Liver (tissue), 9 donors: ENCODE results near the gene IGSF3. TPM values are rescaled to one million over a fixed set of nuclear protein-coding genes. Genes with fewer than 3 reads are reported as not detected.

Source experiments
- DNase-seq: peaks from one replicate; pipeline ENCODE4 v3.0.0-alpha.2; 2017; ENCODE audit warnings: low spot score
- H3K27ac ChIP-seq, 2 donors: one replicate each; pipeline ENCODE4 v1.7.0; 2013; ENCODE audit warnings: inconsistent platforms in 2 of 2, low read length in 2 of 2, control low read depth in 1 of 2, low read depth in 1 of 2, mild to moderate bottlenecking in 1 of 2
- H3K27me3 ChIP-seq, 4 donors: one replicate each; pipeline versions ENCODE4 v1.6.1 to v1.7.0; 2013; ENCODE audit warnings: low read length in 3 of 4, inconsistent platforms in 1 of 4, mild to moderate bottlenecking in 1 of 4, moderate library complexity in 1 of 4; ENCODE audit not compliant: control insufficient read depth in 4 of 4, insufficient read depth in 4 of 4
- H3K36me3 ChIP-seq, 4 donors: one replicate each; pipeline versions ENCODE4 v1.6.1 to v1.7.0; 2013; ENCODE audit warnings: low read length in 3 of 4, mild to moderate bottlenecking in 3 of 4, low read depth in 1 of 4, moderate library complexity in 1 of 4; ENCODE audit not compliant: control insufficient read depth in 4 of 4, insufficient read depth in 3 of 4
- H3K4me1 ChIP-seq, 4 donors: one replicate each; pipeline versions ENCODE4 v1.6.1 to v1.7.0; 2013; ENCODE audit warnings: low read length in 3 of 4, mild to moderate bottlenecking in 3 of 4, moderate library complexity in 1 of 4; ENCODE audit not compliant: control insufficient read depth in 4 of 4, insufficient read depth in 4 of 4
- H3K4me3 ChIP-seq, 3 donors: one replicate each; pipeline versions ENCODE4 v1.6.1 to v1.7.0; 2013; ENCODE audit warnings: low read length in 3 of 3, control low read depth in 1 of 3, low read depth in 1 of 3, mild to moderate bottlenecking in 1 of 3
- H3K9ac ChIP-seq, 2 donors: one replicate each; pipeline ENCODE4 v1.7.0; 2013; ENCODE audit warnings: low read length in 2 of 2, mild to moderate bottlenecking in 2 of 2, moderate library complexity in 2 of 2, control low read depth in 1 of 2, low read depth in 1 of 2
- H3K9me3 ChIP-seq, 4 donors: one replicate each; pipeline versions ENCODE4 v1.6.1 to v1.7.0; 2013; ENCODE audit warnings: low read length in 3 of 4; ENCODE audit not compliant: control insufficient read depth in 4 of 4
- EGR1 ChIP-seq, 2 donors: IDR thresholded peaks; 2 replicates each; pipeline ENCODE4 v1.6.1; 2016 to 2018; ENCODE audit warnings: antibody characterized with exemption in 2 of 2, low read depth in 2 of 2
- FOXA1 ChIP-seq: IDR thresholded peaks from 2 replicates; pipeline ENCODE4 v1.6.1; 2016; ENCODE audit warnings: antibody characterized with exemption
- FOXA2 ChIP-seq: IDR thresholded peaks from 2 replicates; pipeline ENCODE4 v1.6.1; 2016; ENCODE audit warnings: antibody characterized with exemption
- GABPA ChIP-seq, 2 donors: IDR thresholded peaks in 1 of 2; conservative IDR thresholded peaks in 1 of 2; 2 replicates each; pipeline ENCODE4 v1.6.1; 2016; ENCODE audit warnings: antibody characterized with exemption in 2 of 2, mild to moderate bottlenecking in 1 of 2, moderate library complexity in 1 of 2
- HNF4A ChIP-seq, 2 donors: conservative IDR thresholded peaks; 2 replicates each; pipeline ENCODE4 v1.6.1; 2016; ENCODE audit warnings: antibody characterized with exemption in 2 of 2, mild to moderate bottlenecking in 2 of 2
- HNF4G ChIP-seq: IDR thresholded peaks from 2 replicates; pipeline ENCODE4 v1.6.1; 2016; ENCODE audit warnings: antibody characterized with exemption
- JUND ChIP-seq, 2 donors: IDR thresholded peaks; 2 replicates each; pipeline ENCODE4 v1.6.1; 2016; ENCODE audit warnings: antibody characterized with exemption in 2 of 2
- NR2F2 ChIP-seq: IDR thresholded peaks from 2 replicates; pipeline ENCODE4 v1.6.1; 2016; ENCODE audit warnings: antibody characterized with exemption
- RAD21 ChIP-seq, 2 donors: IDR thresholded peaks; 2 replicates each; pipeline ENCODE4 v1.6.1; 2016; ENCODE audit warnings: antibody characterized with exemption in 2 of 2, mild to moderate bottlenecking in 2 of 2
- RXRA ChIP-seq, 2 donors: IDR thresholded peaks; 2 replicates each; pipeline ENCODE4 v1.6.1; 2017 to 2018; ENCODE audit warnings: antibody characterized with exemption in 2 of 2, mild to moderate bottlenecking in 1 of 2
- SP1 ChIP-seq: IDR thresholded peaks from 2 replicates; pipeline ENCODE4 v1.6.1; 2018; ENCODE audit warnings: antibody characterized with exemption, mild to moderate bottlenecking
- TAF1 ChIP-seq: conservative IDR thresholded peaks from 2 replicates; pipeline ENCODE4 v1.6.1; 2016; ENCODE audit warnings: antibody characterized with exemption, mild to moderate bottlenecking
- YY1 ChIP-seq: IDR thresholded peaks from 2 replicates; pipeline ENCODE4 v1.6.1; 2016; ENCODE audit warnings: antibody characterized with exemption, mild to moderate bottlenecking
- WGBS: extraction: QIAGEN DNeasy Blood & Tissue Kit; methylation state at CpG from one replicate; pipeline ENCODE4 v1.1.7; 2013; 5-methylcytosine and 5-hydroxymethylcytosine counted together
- polyA plus RNA-seq, 2 donors: library from polyadenylated mRNA; stranded (reverse) in 1 of 2; unstranded in 1 of 2; fragments of 200-250 nt in 1 of 2; fragments of >200 nt in 1 of 2; fragmentation: Nextera tagmentation in 1 of 2; extraction: Ambion mirVana in 1 of 2; gene quantifications; one replicate each; pipeline versions ENCODE4 v1.2.1 to v1.2.3, GENCODE V29; 2013 to 2015
- total RNA-seq, 2 donors: library from RNA; depleted of rRNA; stranded (reverse); fragments of >200 nt; gene quantifications; one replicate each; pipeline ENCODE4 v1.2.3, GENCODE V29; 2014
- TF ChIP-seq, protein P1 (sequence below): fragments of 150-350 bp; IDR thresholded peaks from 2 replicates; pipeline ENCODE4 v1.5.1; 2017; ENCODE audit warnings: improper control_type of control experiment, low read depth, low read length; ENCODE audit not compliant: missing input control
- TF ChIP-seq, protein P2 (sequence below): IDR thresholded peaks from 2 replicates; pipeline ENCODE4 v1.6.1; 2016; ENCODE audit warnings: antibody characterized with exemption, mild to moderate bottlenecking
- TF ChIP-seq, protein P3 (sequence below): IDR thresholded peaks from 2 replicates; pipeline ENCODE4 v1.6.1; 2016; ENCODE audit warnings: antibody characterized with exemption
- TF ChIP-seq, protein P4 (sequence below): IDR thresholded peaks from 2 replicates; pipeline ENCODE4 v1.6.1; 2016; ENCODE audit warnings: antibody characterized with exemption
- donor health status: healthy.
- donor health status: healthy.
- donor health status: healthy.
- donor health status: healthy.
- donor health status: healthy.

Gene IGSF3
- total and polyA plus RNA-seq, 4 donors: 0.14 to 5.4 (median 0.68) TPM

DNA sequence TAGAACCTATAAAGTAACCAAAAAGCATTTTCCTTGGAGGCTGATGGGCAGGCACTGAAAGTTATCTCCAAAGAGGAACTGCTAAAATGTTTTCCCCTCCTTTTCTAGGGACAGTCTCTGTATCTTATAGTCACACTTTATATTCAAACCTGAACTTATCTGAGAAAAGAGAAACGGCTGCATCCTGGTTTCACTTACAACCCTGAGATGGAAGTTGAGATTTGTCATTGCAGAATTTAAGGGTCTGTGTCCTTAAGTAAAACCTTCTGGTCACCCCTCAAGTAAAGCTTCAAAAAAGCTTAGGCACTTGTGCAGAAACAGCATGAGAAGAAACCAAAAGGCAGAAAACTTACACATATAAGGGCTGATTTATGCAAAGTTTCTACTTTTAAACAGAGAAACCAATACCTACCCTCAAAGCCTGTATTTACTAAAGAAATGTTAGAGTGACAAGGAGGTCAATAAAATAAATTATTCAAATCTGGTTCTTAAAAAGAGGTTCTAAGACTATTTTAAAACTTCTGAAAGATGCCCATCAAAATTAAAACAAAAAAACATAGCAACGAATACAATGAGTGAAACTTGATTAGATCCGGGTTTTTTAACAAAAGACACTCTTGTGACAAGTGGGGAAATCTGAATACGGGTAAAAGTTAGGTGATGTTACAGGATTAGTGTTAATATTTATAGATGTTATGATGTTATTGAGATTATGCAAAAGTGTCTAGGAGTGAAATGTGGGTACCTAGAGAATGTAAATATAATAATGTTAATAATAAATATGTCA is 106.6 kb downstream of the IGSF3 start (continued):
- TF ChIP-seq JUND (IDR thresholded peaks at IDR 0.05): no peak

DNA sequence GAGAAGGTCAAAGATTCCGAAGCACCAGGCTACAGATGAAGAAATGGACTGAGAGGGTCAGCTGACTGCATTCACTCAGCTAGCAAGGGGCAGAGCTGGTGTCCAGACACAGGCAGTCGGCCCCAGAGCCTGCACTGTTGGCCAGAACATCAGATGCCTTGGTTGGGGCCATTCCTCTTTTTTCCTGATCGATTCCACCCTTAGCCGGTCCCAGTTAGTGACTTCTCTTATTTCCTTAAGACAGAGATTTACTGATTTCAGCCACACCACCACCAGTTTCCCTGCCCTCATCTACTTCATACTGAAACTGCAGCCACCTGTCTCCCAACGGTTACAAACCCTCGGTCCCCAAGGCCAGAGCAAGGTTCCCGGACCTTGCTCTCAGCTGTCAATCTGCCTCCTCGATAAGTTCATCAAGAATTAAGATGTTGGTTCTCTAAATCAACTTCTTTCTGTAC is 108.2 kb downstream of the IGSF3 start:
- no peak for DNase-seq
- WGBS: 85% methylated on average over 8 of the region's 8 CpGs
- peaks cover 0 to 6% (median 0%) of the 10 kb centered on the region in 4 donors for H3K4me1 ChIP-seq

More for the DNA sequence above, 108.2 kb downstream of the IGSF3 start:
- TF ChIP-seq JUND (IDR thresholded peaks at IDR 0.05): no peak
- no peak for TF ChIP-seq GABPA (IDR thresholded peaks at IDR 0.05 in 1 of 2, conservative IDR thresholded peaks at IDR 0.05 in 1 of 2)
- no peak for TF ChIP-seq YY1
- TF ChIP-seq HNF4A (conservative IDR thresholded peaks at IDR 0.05): no peak
- no peak for TF ChIP-seq NR2F2
- TF ChIP-seq EGR1 (IDR thresholded peaks at IDR 0.05; ENCODE audit: low read depth in 2 of 2): no peak
- TF ChIP-seq, protein P1, sequence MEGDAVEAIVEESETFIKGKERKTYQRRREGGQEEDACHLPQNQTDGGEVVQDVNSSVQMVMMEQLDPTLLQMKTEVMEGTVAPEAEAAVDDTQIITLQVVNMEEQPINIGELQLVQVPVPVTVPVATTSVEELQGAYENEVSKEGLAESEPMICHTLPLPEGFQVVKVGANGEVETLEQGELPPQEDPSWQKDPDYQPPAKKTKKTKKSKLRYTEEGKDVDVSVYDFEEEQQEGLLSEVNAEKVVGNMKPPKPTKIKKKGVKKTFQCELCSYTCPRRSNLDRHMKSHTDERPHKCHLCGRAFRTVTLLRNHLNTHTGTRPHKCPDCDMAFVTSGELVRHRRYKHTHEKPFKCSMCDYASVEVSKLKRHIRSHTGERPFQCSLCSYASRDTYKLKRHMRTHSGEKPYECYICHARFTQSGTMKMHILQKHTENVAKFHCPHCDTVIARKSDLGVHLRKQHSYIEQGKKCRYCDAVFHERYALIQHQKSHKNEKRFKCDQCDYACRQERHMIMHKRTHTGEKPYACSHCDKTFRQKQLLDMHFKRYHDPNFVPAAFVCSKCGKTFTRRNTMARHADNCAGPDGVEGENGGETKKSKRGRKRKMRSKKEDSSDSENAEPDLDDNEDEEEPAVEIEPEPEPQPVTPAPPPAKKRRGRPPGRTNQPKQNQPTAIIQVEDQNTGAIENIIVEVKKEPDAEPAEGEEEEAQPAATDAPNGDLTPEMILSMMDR: no peak
- TF ChIP-seq SP1: no peak
- TF ChIP-seq HNF4G: no peak
- TF ChIP-seq, protein P2, sequence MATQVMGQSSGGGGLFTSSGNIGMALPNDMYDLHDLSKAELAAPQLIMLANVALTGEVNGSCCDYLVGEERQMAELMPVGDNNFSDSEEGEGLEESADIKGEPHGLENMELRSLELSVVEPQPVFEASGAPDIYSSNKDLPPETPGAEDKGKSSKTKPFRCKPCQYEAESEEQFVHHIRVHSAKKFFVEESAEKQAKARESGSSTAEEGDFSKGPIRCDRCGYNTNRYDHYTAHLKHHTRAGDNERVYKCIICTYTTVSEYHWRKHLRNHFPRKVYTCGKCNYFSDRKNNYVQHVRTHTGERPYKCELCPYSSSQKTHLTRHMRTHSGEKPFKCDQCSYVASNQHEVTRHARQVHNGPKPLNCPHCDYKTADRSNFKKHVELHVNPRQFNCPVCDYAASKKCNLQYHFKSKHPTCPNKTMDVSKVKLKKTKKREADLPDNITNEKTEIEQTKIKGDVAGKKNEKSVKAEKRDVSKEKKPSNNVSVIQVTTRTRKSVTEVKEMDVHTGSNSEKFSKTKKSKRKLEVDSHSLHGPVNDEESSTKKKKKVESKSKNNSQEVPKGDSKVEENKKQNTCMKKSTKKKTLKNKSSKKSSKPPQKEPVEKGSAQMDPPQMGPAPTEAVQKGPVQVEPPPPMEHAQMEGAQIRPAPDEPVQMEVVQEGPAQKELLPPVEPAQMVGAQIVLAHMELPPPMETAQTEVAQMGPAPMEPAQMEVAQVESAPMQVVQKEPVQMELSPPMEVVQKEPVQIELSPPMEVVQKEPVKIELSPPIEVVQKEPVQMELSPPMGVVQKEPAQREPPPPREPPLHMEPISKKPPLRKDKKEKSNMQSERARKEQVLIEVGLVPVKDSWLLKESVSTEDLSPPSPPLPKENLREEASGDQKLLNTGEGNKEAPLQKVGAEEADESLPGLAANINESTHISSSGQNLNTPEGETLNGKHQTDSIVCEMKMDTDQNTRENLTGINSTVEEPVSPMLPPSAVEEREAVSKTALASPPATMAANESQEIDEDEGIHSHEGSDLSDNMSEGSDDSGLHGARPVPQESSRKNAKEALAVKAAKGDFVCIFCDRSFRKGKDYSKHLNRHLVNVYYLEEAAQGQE: no peak
- no peak for TF ChIP-seq FOXA1
- no peak for TF ChIP-seq RAD21 (IDR thresholded peaks at IDR 0.05)
- TF ChIP-seq FOXA2: no peak
- TF ChIP-seq, protein P3, sequence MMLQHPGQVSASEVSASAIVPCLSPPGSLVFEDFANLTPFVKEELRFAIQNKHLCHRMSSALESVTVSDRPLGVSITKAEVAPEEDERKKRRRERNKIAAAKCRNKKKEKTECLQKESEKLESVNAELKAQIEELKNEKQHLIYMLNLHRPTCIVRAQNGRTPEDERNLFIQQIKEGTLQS: no peak
- TF ChIP-seq TAF1: no peak
- no peak for TF ChIP-seq RXRA (IDR thresholded peaks at IDR 0.05)
- TF ChIP-seq, protein P4, sequence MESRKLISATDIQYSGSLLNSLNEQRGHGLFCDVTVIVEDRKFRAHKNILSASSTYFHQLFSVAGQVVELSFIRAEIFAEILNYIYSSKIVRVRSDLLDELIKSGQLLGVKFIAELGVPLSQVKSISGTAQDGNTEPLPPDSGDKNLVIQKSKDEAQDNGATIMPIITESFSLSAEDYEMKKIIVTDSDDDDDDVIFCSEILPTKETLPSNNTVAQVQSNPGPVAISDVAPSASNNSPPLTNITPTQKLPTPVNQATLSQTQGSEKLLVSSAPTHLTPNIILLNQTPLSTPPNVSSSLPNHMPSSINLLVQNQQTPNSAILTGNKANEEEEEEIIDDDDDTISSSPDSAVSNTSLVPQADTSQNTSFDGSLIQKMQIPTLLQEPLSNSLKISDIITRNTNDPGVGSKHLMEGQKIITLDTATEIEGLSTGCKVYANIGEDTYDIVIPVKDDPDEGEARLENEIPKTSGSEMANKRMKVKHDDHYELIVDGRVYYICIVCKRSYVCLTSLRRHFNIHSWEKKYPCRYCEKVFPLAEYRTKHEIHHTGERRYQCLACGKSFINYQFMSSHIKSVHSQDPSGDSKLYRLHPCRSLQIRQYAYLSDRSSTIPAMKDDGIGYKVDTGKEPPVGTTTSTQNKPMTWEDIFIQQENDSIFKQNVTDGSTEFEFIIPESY: no peak
- H3K36me3 ChIP-seq: no peaks in the 10 kb centered on the region
- H3K27me3 ChIP-seq: no peaks in the 10 kb centered on the region
- no peak overlapping the region for H3K9ac ChIP-seq
- H3K27ac ChIP-seq: no peak overlapping the region
- H3K4me3 ChIP-seq: no peak overlapping the region
- no peaks in the 10 kb centered on the region for H3K9me3 ChIP-seq
